ENCODE results near the gene CCDC60.
A peak's percentile ranks its signal among the peaks of the same experiment; 100 is the strongest.

The CCDC60 gene

GRCh38 chr12:119334430-119335170, at the start of gene CCDC60:
CCDC60 (plus strand) TSS chr12:119334729; CDS start chr12:119335177, 448 bp downstream.
- no peak for DNase-seq

DNA sequence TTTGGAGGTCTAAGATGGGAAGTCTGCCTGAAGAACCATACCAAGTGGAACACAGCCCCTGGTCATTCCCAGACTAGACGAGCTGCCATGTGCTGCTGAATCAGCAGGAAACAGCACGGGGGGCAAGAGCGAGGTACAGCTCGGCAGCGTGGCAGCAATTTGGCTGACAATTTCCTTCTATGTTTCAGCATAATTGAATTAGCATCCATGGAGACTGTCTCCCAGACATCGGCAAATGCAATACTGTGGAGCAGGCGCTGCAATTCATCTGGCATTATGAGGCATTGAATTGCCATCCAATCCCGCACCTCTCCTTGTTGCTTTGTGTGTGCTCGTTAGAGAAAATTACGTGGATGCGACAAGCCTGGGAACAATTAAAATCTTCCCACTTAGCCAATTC, 46.0 kb upstream of the CCDC60 start:
- peak; percentile 32 for DNase-seq

GRCh38 chr12:119292893-119293630, 41.5 kb upstream of the CCDC60 start:
- DNase-seq, result no peak

DNA sequence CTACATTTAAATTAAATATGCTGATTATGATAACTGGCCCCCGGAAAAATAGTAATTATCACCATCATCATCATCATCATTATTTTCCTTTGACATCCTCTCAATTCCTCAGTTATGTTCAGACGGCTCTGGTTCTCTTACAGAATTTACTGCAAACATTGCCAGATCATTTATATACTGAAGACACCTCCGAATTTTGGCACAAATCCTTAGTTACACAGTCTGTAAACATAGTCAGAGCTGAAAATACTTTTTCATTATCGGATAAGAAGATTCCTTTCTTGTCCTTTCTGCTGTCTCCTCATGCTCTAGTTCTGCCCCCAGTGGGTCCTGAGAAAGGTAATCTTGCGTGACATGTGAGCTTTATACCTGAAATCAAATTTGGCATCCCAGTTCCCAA, 40.3 kb upstream of the CCDC60 start:
- DNase-seq, result no peak

DNA sequence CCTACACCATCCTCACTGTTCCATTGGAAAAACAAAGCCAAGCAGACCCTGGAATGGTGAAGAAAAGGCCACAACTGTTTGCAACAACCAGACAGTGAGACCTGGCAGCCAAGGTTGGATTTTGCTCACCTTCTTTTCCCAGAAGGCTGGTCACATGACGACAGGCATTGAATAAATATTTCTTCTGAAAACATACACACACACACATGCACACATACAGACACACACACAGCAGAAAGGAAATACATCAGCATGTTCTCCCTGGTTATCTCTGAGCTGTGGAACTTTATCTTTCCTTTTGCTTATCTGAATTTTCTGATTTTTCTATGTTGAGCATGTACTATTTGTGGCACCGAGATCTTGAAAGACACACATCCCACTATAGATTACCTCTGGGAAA, 38.0 kb upstream of the CCDC60 start:
- peak; percentile 10 for DNase-seq

DNA sequence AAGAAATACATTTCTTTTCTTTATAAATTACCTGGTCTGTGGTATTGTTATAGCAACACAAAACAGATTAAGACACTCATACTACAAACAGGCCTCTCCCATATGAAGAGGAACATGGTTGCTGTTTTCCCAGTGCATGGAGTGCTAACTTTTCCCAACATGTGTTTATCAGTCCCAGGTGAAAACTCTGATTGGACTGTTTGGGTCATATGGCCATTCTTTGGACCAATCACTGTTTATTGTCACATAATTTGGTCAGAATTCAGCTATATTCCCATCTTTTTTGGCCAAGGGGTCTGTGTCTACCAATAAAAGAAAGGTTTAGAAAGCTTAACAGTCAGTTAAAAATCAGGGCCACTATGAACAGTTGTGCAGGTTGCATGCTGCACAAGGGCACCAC, 35.4 kb upstream of the CCDC60 start:
- DNase-seq, result no peak

DNA sequence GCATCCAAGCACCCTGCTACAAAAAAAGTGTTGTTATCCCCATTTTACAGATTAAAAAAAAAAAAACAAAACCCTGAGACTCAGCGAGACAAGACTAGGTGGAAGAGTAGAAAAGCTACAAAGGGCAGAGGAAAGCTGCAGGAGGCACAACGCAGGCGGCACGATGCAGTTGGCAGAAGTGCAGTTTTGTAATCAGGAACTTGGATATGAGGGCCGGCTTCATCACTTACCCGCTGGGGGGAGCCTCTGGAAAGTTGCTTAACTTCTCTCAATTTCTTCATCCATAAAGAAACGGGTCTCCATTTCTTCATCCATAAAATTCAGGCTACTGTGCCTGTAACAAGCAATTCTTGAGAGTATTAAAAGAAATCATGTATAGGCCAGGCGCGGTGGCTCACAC, 33.1 kb upstream of the CCDC60 start:
- DNase-seq, result no peak

GRCh38 chr12:119302451-119303080, 32.0 kb upstream of the CCDC60 start:
- peak; percentile 11 for DNase-seq

DNA sequence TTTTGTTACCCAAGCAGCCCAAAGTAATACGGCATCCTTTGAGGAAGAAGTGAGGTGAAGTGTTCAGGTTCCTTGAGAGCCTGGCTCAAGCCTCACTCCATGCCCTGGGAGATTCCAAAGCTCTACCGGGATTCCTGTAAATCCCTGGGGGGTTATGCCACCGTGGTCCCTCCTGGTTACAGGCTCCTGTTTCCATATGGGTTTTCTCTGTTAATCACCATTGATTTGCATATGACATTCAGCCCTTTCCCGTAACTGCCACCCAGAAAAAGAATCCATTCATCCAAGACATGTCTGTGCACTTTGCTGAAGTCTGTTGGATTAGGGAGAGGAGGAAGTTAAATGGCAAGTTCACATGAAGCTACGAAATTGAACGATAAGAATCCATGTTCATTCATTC, 27.9 kb upstream of the CCDC60 start:
- DNase-seq, result no peak

GRCh38 chr12:119307747-119308146, 26.8 kb upstream of the CCDC60 start:
- no peak for DNase-seq

DNA sequence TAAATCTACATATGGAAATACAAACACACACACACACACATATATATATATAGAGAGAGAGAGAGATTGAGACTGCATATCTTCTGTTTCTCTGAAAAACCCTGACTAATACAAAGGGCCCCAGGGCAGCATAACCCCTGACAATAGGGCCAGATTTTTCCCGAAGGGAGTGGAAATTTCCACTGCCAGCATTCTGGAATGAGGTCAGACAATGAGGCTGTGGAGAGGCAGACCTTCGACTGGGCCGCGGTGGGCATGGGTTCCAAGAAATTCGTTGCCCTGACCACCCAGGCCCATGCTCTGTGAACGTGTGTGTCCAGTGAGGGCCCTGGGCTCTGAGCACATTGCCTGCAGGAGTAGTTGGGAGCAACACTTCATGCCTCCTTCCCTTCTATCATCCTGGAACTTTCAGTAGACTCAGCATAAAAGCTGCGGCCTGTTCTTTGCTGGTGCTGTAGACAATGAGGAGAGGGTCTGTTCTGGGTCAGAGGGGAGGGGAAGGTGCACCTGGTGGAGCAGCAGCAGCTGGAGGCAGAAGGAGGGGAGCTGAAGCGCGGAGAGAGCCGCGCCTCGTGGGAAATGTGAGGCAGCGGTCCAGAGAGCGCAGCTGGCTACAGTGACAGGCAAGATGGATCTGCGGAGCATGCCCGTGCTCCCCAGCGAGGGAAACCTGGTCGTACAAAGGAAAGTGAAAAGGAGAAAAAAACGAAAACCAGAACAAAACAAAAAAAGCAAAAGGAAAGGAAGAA, 25.6 kb upstream of the CCDC60 start:
- DNase-seq, result peak; percentile 35

GRCh38 chr12:119311878-119312277, 22.7 kb upstream of the CCDC60 start:
- no peak for DNase-seq

GRCh38 chr12:119312904-119313303, 21.6 kb upstream of the CCDC60 start:
- DNase-seq, result no peak

- no peak for DNase-seq
Observed at GRCh38 chr12:119314290-119314689, 20.2 kb upstream of the CCDC60 start.

- no peak for DNase-seq
Observed at GRCh38 chr12:119319638-119320037, 14.9 kb upstream of the CCDC60 start.

DNA sequence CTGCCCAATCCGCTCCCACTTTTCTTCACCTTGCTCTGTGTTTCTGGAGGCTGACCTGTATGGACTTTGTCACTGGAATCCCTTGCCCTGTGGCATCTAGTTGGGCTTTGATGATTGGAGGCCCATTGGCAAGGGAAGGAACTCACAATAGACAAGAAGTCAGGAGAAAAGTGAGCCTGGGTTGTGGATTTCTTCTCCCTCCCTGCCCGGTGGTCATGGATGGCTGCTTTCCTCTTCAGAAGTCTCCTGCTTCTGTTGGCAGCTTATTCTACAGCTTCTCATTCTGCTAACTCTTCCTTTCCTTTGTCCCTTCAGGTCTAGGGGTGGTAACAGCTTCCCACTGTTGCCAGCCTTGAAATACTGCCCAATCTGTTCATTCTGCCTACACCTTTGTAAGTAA, 13.9 kb upstream of the CCDC60 start:
- no peak for DNase-seq

DNA sequence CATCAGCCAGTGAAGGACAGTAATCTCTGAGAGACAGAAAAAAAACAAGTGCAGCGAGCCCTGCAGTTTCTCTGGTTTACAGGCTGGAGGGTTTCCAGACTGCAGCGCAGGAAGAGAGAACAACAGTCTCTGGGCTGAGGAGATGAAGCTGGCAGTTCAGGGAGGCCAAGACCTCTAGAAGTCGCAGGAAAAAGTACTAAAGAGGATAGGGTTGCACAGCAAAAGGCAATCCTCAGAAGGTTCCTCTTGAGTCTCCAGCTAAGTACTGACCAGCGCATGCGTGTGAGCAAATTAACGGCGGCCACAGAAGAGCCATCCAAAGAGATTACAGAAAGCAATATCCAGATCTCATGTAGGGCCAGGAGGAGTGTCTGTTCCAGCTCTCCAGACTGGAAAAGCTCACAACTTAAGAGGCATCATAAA, 12.2 kb upstream of the CCDC60 start:
- DNase-seq, result no peak

DNA sequence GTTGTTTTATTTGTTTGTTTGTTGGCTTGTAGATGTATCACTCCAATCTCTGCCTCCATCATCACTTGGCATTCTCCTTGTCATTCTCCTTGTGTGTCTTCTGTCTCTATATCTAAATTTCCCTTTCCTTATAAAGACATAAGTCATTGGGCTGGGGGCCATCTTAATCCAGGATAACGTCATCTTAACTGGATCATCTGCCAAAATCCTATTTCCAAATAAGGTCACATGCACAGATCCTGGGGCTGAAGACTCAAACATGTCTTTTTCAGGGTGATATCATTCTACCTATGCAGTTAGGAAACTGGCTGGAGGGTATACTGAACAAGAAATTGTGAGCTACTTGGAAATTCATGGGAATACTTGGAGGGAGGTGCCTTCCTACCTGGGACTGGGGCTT, 8.7 kb upstream of the CCDC60 start:
- DNase-seq, result no peak

GRCh38 chr12:119326341-119326740, 8.2 kb upstream of the CCDC60 start:
- DNase-seq, result no peak

- DNase-seq, result no peak
Observed at GRCh38 chr12:119327471-119327870, 7.1 kb upstream of the CCDC60 start.

GRCh38 chr12:119328111-119328510, 6.4 kb upstream of the CCDC60 start:
- DNase-seq, result no peak

GRCh38 chr12:119338593-119339363, 4.2 kb downstream of the CCDC60 start:
- no peak for DNase-seq

Data from NCI-H1436 (cell line).